ENCODE measurements around the gene FILIP1L. TPM values are rescaled to one million over a fixed set of nuclear protein-coding genes. Genes with fewer than 3 reads are reported as not detected.

FILIP1L gene
- total RNA-seq, 1 experiment from 2014 or later, result 15.5 TPM

GRCh38 chr3:99999536-99999935 is 114.8 kb downstream of the FILIP1L start:
- Mint-ChIP-seq H3K9me3 (ENCODE audit: unreplicated experiment) (peaks cover 16% of the 10 kb centered on the region), H3K4me1 (ENCODE audit: low read depth, unreplicated experiment) (peaks cover 24% of the 10 kb centered on the region)
- CTCF ChIA-PET, result no interaction called here

GRCh38 chr3:99997293-99997692 is 117.0 kb downstream of the FILIP1L start:
- CTCF ChIA-PET, result no interaction called here
- peaks cover 12% of the 10 kb centered on the region; the same call in 1 of the 2 replicates for H3K9me3 ChIP-seq
- Mint-ChIP-seq H3K4me3 (ENCODE audit: unreplicated experiment) (no peak overlapping the region), H3K9me3 (ENCODE audit: unreplicated experiment) (peaks cover 28% of the 10 kb centered on the region), H3K4me1 (ENCODE audit: low read depth, unreplicated experiment) (peaks cover 6% of the 10 kb centered on the region), H3K27me3 (ENCODE audit: insufficient read depth, unreplicated experiment) (no peaks in the 10 kb centered on the region), H3K36me3 (ENCODE audit: insufficient read depth, unreplicated experiment) (no peaks in the 10 kb centered on the region), H3K27ac (ENCODE audit: unreplicated experiment) (no peak overlapping the region)
- H3K36me3 ChIP-seq (ENCODE audit: control insufficient read depth, insufficient read depth, low read length), result no peaks in the 10 kb centered on the region
- H3K4me1 ChIP-seq, result peaks cover 5% of the 10 kb centered on the region
- intact Hi-C loops (cut with micrococcal nuclease; ENCODE audit: unreplicated experiment), result no loop called here
- BruUV-seq (replicated peaks), result no TSS peak
- TF ChIP-seq CTCF (IDR thresholded peaks at IDR 0.05; ENCODE audit: insufficient read depth in 1 of 2, low read depth in 1 of 2, low read length in 1 of 2, severe bottlenecking in 1 of 2, unreplicated experiment in 1 of 2), result no peak
- H3K27me3 ChIP-seq (replicated peaks; ENCODE audit: control insufficient read depth, insufficient read depth, low read length), result no peaks in the 10 kb centered on the region
- no peak for DNase-seq
- no peak overlapping the region for H3K4me3 ChIP-seq (ENCODE audit: low read depth, low read length)
- POLR2A ChIA-PET, result no interaction called here

More at GRCh38 chr3:99999536-99999935, 114.8 kb downstream of the FILIP1L start:
- Mint-ChIP-seq H3K27ac (ENCODE audit: unreplicated experiment) (no peak overlapping the region), H3K27me3 (ENCODE audit: insufficient read depth, unreplicated experiment) (no peaks in the 10 kb centered on the region), H3K4me3 (ENCODE audit: unreplicated experiment) (no peak overlapping the region), H3K36me3 (ENCODE audit: insufficient read depth, unreplicated experiment) (no peaks in the 10 kb centered on the region)
- BruUV-seq (replicated peaks), result no TSS peak
- no peak for DNase-seq
- H3K27me3 ChIP-seq (replicated peaks; ENCODE audit: control insufficient read depth, insufficient read depth, low read length), result no peaks in the 10 kb centered on the region
- H3K4me3 ChIP-seq (ENCODE audit: low read depth, low read length), result no peak overlapping the region
- peaks cover 5% of the 10 kb centered on the region; the same call in 1 of the 2 replicates for H3K9me3 ChIP-seq
- no peak for TF ChIP-seq CTCF (IDR thresholded peaks at IDR 0.05; ENCODE audit: insufficient read depth in 1 of 2, low read depth in 1 of 2, low read length in 1 of 2, severe bottlenecking in 1 of 2, unreplicated experiment in 1 of 2)
- H3K36me3 ChIP-seq (ENCODE audit: control insufficient read depth, insufficient read depth, low read length), result no peaks in the 10 kb centered on the region
- POLR2A ChIA-PET, result no interaction called here
- peaks cover 26% of the 10 kb centered on the region for H3K4me1 ChIP-seq
- intact Hi-C loops (cut with micrococcal nuclease; ENCODE audit: unreplicated experiment), result no loop called here

GRCh38 chr3:99990179-99990578 is 124.1 kb downstream of the FILIP1L start:
- no peaks in the 10 kb centered on the region for H3K27me3 Mint-ChIP-seq (ENCODE audit: insufficient read depth, unreplicated experiment)
- H3K4me3 ChIP-seq (ENCODE audit: low read depth, low read length), result no peak overlapping the region
- no peak for TF ChIP-seq CTCF (IDR thresholded peaks at IDR 0.05; ENCODE audit: insufficient read depth in 1 of 2, low read depth in 1 of 2, low read length in 1 of 2, severe bottlenecking in 1 of 2, unreplicated experiment in 1 of 2)
- H3K9me3 ChIP-seq, result peaks cover 8% of the 10 kb centered on the region; the same call in 1 of the 2 replicates
- peaks cover 2% of the 10 kb centered on the region; the same call in 1 of the 2 replicates for H3K4me1 ChIP-seq
- intact Hi-C loops (cut with micrococcal nuclease; ENCODE audit: unreplicated experiment), result no loop called here
- DNase-seq, result no peak
- H3K4me1 Mint-ChIP-seq (ENCODE audit: low read depth, unreplicated experiment), result peaks cover 7% of the 10 kb centered on the region
- CTCF ChIA-PET, result no interaction called here
- no peak overlapping the region for H3K27ac Mint-ChIP-seq (ENCODE audit: unreplicated experiment)
- POLR2A ChIA-PET, result no interaction called here
- H3K36me3 Mint-ChIP-seq (ENCODE audit: insufficient read depth, unreplicated experiment), result no peaks in the 10 kb centered on the region
- peaks cover 17% of the 10 kb centered on the region for H3K9me3 Mint-ChIP-seq (ENCODE audit: unreplicated experiment)
- H3K36me3 ChIP-seq (ENCODE audit: control insufficient read depth, insufficient read depth, low read length), result no peaks in the 10 kb centered on the region
- BruUV-seq (replicated peaks), result no TSS peak
- H3K4me3 Mint-ChIP-seq (ENCODE audit: unreplicated experiment), result no peak overlapping the region
- H3K27me3 ChIP-seq (replicated peaks; ENCODE audit: control insufficient read depth, insufficient read depth, low read length), result no peaks in the 10 kb centered on the region
